ENCODE results near the gene SIGLEC8.
"Not testable (repeated sequence)": the region's sequence is repeated elsewhere in the genome, so short reads cannot be mapped to it uniquely, and the experiment has no call there.

Gene SIGLEC8

DNA sequence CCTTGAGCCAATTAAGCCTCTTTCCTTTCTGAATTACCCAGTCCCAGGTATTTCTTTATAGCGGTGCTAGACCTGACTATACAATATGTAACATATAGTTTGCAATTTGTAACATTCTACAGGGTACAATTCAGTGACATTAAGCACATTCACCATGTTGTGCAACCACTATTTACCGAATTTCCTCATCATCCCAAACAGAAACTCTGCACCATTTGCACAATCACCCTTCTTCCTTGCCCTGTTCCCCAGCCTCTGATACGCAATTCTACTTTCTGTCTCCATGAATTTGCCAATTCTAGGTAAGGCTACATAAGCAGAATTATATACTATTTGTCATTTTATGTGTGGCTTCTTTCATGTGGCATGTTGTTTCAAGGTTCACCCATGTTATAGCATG, 27.1 kb downstream of the SIGLEC8 start:
- H3K4me3 ChIP-seq (ENCODE audit: low read length) = no peak overlapping the region
- no peak for DNase-seq (ENCODE audit: low read depth)
- TF ChIP-seq, protein P1, sequence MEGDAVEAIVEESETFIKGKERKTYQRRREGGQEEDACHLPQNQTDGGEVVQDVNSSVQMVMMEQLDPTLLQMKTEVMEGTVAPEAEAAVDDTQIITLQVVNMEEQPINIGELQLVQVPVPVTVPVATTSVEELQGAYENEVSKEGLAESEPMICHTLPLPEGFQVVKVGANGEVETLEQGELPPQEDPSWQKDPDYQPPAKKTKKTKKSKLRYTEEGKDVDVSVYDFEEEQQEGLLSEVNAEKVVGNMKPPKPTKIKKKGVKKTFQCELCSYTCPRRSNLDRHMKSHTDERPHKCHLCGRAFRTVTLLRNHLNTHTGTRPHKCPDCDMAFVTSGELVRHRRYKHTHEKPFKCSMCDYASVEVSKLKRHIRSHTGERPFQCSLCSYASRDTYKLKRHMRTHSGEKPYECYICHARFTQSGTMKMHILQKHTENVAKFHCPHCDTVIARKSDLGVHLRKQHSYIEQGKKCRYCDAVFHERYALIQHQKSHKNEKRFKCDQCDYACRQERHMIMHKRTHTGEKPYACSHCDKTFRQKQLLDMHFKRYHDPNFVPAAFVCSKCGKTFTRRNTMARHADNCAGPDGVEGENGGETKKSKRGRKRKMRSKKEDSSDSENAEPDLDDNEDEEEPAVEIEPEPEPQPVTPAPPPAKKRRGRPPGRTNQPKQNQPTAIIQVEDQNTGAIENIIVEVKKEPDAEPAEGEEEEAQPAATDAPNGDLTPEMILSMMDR (conservative IDR thresholded peaks at IDR 0.05; ENCODE audit: low read depth, low read length) = no peak

DNA sequence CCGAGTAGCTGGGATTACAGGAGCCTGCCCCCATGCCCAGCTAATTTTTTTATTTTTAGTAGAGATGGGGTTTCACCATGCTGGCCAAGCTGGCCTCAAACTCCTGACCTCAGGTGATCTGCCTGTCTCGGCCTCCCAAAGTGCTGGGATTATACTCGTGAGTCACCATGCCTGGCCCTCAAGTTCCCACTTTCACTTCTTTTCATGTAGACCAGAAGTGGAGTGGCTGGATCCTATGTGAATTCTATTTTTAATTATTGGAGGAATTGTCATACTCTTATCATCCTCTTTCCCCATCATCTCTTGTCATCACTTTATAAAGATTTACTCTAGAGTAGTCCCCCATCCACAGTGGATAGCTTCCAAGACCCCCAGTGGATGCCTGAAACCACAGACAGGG, 28.0 kb downstream of the SIGLEC8 start:
- DNase-seq (ENCODE audit: low read depth) = no peak
- H3K4me3 ChIP-seq (ENCODE audit: low read length) = no peak overlapping the region
- TF ChIP-seq, protein P1 (conservative IDR thresholded peaks at IDR 0.05; ENCODE audit: low read depth, low read length) = no peak

DNA sequence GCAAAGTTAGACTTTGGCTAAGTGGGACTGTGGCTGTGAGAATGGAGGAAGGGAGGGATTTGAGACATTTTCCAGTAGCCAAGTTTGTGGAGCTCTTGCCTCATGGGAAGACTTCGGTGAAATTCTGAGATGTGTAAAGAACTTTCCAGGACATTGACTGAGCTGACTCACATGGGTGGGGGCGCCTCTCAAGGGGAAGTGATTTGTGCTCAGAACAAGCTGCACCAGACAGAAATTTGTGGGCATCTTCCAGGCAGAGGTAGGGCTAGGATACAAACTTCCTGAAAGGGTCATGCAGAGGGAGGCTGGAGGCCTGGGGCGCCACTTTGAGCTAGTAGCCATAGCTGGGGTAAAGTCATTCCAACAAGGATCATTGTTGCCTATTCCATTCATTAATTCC, 31.1 kb downstream of the SIGLEC8 start:
- no peak overlapping the region for H3K4me3 ChIP-seq (ENCODE audit: low read length)
- TF ChIP-seq, protein P1 (conservative IDR thresholded peaks at IDR 0.05; ENCODE audit: low read depth, low read length) = no peak
- no peak for DNase-seq (ENCODE audit: low read depth)

DNA sequence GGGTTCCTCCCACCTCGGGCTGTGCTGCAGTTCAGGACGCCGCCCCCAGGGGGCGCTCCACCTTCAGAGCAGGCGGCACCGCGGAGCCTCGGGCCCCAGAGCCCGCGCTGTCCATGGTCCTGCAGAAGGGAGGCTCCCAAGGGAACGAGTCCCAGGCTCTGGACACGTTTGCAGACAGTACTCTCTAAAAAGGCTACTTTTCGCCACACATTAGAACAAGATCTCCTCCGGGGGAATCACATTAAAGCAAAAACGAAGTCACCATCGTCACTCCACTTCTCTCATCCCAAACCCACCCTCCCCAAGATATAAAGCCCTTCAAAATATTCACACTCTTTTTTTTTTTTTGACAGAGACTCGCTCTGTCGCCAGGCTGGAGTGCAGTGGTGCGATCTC, 36.2 kb downstream of the SIGLEC8 start:
- DNase-seq (ENCODE audit: low read depth) = no peak
- TF ChIP-seq, protein P1 (conservative IDR thresholded peaks at IDR 0.05; ENCODE audit: low read depth, low read length) = peak; percentile 97
- H3K4me3 ChIP-seq (ENCODE audit: low read length) = no peak overlapping the region

- DNase-seq (ENCODE audit: low read depth) = no peak
- no peak overlapping the region for H3K4me3 ChIP-seq (ENCODE audit: low read length)
- TF ChIP-seq, protein P1 (conservative IDR thresholded peaks at IDR 0.05; ENCODE audit: low read depth, low read length) = no peak
Measured at GRCh38 chr19:51421229-51422052, 36.8 kb downstream of the SIGLEC8 start.

DNA sequence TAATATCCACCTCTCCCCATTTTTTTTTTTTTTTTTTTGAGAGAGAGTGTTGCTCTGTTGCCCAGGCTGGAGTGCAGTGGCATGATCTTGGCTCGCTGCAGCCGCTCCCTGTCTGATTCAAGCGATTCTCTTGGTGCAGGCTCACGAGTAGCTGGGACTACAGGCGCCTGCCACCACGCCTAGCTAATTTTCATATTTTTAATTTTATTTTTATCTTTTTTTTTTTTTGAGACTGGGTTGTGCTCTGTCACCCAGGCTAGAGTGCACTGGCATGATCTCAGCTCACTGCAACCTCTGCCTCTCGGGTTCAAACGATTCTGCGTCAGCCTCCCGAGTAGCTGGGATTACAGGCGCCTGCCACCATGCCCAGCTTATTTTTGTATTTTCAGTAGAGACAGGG, 37.7 kb downstream of the SIGLEC8 start:
- H3K4me3 ChIP-seq (ENCODE audit: low read length); DNase-seq (ENCODE audit: low read depth): not testable (repeated sequence)

DNA sequence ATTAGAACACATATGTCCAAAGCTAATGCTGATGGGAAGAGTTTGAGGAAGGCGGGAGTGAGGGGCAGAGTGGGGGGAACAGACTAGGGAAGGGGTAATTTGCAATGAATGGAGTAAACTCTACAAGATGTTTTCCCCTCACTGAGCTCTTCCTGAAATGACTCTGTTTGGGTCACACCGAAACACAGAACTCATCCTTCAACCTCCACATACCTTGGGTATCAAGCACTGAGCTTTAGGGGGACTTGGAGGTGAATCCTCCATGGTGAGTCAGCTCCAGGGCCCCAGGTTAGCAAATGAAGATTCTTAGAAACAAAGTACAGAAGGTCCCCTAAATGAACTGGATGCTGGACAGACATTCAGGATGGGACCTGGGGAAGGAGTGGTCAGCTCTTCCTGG, 39.5 kb downstream of the SIGLEC8 start:
- no peak for DNase-seq (ENCODE audit: low read depth)
- TF ChIP-seq, protein P1 (conservative IDR thresholded peaks at IDR 0.05; ENCODE audit: low read depth, low read length) = no peak

More for the DNA sequence above, 39.5 kb downstream of the SIGLEC8 start:
- no peak overlapping the region for H3K4me3 ChIP-seq (ENCODE audit: low read length)
